HG02763 (cell line): ENCODE data around the gene ADGRB3.

ENCODE experiments used
- ATAC-seq: cut with Tn5 transposase; IDR thresholded peaks from one replicate; pipeline ENCODE4 v1.9.1; 2021; ENCODE audit warnings: mild to moderate bottlenecking, moderate library complexity; ENCODE audit not compliant: unreplicated experiment

The ADGRB3 gene

DNA sequence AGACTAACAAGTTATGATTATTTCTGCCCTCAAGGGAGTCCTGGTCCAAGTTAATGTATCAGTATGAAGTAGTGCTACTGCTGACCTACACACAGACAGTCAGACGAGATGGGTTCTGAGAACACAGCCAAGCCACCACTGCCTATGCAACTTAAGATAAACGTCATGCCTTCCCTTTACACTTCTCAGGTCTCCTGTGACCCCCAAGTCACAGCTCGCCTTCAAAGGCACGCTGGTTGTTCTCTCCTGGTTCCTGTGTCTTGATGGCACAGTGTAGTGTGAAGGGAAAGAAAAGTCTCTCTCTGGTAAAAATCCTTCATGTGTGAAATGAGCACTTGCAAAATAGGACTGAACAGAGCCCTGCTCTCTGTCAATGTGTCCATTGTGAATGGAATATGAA, 377.8 kb downstream of the ADGRB3 start:
- ATAC-seq, result no peak

DNA sequence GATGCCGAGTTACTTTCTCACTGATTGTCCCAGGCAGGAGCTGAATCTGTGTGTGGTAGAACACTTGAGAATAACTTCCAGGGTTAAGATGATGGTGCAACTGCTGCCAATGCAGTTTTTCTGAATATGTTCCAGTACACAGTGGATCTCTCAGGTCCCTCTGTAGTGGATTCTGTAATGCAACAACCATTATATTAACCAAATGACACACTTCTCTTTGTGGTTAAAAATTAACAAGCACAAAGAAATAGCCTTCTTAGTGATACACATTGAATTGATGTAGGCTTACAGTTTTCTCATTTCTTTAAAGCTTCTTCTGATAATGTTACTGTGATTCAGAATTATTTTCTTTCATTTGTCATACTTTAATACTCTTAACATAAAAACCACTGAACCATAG, 383.8 kb downstream of the ADGRB3 start:
- ATAC-seq, result no peak

DNA sequence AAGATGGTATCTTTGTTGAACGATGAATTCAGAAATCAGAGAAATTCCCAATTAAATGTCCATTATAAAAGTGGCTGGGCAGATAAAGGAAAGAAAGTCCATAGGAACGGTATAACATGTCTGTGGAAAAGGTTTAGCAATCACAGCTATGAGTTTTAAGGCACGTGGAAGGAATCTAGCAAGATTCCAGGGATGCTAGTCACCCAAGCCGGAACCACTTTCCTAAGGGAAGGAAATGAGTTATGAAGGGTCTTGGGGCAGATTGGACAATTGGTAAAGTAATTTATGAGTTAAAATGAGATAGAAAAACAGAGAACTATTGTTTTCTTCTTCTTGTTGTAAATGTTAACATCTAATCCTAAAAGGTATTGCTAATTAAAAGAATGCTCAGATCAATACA, 384.8 kb downstream of the ADGRB3 start:
- no peak for ATAC-seq

DNA sequence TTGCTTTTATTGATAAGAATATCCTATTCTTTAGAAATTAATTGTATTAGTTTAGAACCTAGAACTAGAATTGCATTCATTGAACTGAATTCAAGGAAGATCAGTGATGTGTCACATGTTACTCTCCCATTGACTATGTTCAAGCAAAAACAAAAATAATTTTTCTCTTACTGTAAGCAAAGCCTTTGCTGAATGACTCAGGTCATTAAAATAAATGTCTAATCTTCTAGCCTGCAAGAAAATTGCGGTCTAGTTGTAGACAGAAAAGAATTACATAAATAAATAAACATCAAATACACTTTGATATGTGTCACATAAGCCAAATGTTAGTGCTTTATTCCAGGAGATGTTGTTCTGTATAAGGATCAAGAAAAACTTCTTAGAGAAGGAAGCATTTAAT, 387.9 kb downstream of the ADGRB3 start:
- ATAC-seq, result no peak

DNA sequence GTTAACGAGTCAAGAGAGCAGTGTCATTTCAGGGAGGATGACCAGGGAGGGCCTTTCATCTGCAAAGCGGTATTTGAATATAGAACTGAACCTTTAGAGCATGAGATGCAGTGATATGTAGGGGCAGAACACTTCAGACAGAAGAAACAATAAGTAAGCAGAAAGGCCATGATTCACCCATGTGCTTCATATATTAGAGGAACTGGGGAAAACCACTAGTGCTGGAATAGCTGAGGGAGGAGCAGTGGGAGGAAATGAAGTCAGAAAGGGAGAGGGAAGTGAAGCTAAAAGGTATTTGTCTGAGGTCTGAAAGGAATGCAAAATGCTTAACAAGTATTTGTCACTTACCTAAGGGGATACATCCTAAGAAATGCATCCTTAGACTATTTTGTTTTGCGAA, 391.2 kb downstream of the ADGRB3 start:
- no peak for ATAC-seq

- ATAC-seq, result no peak
These were observed 391.6 kb downstream of the ADGRB3 start for GRCh38 chr6:69026715-69027114.

DNA sequence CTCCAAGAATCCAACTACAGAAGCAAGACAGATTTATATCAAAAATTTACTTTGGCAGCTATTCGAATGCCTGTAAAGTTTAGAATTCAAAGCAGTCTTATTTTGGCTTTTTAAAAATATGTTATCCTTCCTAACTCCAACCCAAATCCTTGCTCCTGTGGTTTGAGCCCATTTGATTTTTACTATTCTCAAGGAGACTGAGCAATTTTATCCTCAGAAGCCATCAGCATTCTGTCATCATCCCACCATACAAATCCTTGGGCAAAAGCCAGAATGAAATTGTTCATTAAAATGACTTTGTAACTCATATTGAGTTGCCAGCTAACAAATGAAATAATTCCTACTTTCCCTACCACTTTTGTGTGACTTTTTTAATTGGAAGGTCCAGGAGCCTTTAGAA, 392.8 kb downstream of the ADGRB3 start:
- ATAC-seq, result no peak

GRCh38 chr6:69038841-69039240, 403.8 kb downstream of the ADGRB3 start:
- ATAC-seq, result no peak

DNA sequence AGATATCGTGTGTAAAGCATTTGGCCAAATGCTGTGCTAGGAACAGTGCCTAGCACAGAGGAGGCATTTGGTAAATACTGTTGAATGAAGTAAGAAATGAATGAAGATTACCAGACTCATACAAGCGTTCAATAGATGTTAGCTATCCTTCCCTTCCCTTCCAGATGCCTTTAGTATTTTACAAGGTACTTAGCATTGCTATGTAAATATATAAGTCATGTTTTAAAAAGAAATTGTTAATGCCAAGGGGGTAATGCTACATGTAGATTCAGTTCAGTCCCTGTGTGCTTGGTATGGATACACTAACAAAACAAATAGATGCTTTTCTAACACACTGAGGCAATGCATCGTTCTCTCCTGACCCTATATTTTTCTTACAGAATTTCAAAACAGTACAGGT, 407.2 kb downstream of the ADGRB3 start:
- ATAC-seq, result no peak

DNA sequence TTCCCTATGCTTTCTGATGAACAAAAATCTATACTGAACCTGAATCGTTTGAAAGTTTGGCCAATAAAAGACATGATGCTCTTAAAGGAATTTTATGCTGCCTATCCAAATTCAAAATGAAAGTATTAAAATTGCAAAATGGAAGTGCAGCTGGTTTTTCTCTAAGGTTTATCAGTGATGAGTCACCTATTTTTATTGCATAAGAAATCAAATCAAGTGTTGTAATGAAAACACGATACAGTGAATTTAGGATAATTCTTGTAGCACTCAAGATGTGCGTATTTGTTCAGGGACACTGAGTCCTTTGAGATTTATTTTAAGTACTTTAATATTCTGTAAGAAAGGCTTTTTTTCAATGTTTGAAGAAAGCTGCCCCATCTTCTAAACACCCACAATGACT, 409.5 kb downstream of the ADGRB3 start:
- no peak for ATAC-seq

DNA sequence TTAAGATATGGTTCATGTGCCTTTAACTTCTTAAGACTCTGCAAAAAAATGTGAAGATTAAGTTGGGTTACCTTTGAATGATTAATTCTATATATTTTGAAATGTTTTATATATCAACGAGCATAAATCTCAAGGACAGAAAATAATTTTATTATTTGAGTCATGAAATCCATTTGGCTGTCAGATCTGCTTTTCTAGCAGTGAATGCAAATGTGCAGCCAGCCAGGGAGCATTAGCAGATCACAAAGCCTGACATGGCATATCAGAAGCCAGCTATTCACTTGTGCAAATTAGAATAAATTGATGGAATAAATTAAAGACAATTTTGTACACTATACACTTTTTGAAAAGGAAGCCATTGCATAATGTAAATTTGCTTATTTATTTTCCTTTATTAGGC, 424.3 kb downstream of the ADGRB3 start:
- no peak for ATAC-seq

GRCh38 chr6:69061066-69061465, 426.0 kb downstream of the ADGRB3 start:
- no peak for ATAC-seq

- no peak for ATAC-seq
These were observed 428.3 kb downstream of the ADGRB3 start for GRCh38 chr6:69063401-69063800.

DNA sequence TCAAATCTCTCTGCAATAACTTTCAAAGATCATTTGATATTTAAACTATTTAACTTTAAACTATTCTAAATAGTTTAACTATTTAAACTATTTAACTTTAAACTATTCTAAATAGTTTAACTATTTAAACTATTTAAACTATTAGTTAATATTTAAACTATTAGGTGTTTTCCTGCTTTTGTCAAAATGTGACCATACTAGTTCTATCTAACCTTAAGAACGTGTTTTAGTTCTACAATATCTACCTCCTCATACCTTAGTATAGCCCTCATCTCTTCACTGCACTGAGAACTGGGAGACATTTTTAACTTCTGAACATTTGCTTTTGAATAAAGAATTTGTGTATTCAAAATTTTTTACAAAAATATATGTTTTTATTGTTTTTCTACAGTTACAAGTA, 429.1 kb downstream of the ADGRB3 start:
- no peak for ATAC-seq

DNA sequence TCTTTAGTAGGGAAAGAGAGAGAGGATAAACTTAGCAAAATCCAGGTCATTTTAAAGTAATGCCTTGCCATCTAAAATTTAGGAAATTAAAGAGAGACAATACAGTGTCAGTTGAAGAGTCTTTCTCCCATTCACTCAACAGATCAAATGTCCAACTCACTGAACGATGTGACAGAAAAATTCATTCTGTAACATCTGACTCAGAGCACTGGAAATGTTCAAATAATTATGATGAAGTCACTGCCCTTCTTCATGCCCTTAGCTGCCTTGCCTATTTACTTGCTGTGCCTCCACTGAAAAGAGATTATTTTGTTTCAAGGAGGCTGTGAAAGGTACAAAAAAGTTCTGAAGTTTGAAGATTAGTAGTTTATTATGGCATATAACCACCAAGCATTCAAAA, 434.8 kb downstream of the ADGRB3 start:
- no peak for ATAC-seq

DNA sequence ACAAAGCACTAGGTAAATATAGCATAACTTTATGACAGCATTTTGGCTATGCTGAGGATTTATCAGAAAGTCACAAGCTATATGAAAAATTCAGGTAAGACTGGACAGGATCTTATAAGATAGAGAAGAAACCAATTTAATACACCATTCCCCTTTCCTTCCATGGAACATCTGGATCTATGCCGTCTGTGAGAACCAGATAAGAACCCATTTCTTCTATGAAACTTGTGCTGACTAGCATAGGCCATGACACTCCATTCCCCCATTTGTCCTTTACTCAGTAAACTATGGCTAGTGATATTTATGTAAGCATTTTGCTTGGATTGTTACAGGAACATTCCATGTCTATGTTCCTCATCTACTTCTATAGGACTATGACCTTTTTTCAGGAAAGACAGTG, 437.7 kb downstream of the ADGRB3 start:
- no peak for ATAC-seq

GRCh38 chr6:69084746-69085335, 449.8 kb downstream of the ADGRB3 start:
- no peak for ATAC-seq

GRCh38 chr6:69086689-69087088, 451.6 kb downstream of the ADGRB3 start:
- ATAC-seq, result no peak

DNA sequence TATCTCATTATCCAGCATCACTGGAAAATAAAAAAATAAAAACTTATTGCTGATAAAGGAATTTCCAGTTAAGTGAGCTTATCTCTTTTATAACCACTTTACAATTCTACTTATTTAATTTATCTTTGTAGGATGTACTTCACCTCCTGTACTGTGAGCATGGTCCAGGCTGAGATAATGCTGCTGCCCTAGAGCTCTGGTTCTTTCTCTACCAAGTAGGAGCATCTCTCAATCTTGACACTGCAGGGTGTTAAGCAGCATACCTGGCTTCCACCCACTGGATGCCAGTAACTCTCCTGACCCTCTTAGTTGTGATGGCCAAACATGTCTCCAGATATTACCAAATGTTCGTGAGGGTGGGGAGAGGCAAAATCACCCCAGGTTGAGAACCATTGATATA, 454.5 kb downstream of the ADGRB3 start:
- no peak for ATAC-seq

DNA sequence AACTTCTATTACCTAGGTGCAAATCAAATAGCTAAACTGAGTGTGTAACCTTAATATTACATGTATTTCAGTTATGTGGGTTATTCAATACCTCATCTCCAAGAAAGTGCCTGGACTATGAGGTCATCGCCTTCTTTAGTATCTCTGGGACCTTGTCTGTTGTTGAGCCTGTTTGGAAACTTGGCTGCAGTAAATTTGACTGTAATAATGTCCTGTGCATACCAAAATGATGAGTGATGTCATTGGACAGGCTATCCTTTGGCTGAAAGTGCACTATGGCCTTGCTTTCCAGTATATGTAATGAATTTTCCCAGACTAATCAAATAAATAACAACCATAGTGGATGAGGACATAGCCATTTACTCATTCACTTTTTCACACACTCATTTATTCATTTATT, 455.1 kb downstream of the ADGRB3 start:
- no peak for ATAC-seq

DNA sequence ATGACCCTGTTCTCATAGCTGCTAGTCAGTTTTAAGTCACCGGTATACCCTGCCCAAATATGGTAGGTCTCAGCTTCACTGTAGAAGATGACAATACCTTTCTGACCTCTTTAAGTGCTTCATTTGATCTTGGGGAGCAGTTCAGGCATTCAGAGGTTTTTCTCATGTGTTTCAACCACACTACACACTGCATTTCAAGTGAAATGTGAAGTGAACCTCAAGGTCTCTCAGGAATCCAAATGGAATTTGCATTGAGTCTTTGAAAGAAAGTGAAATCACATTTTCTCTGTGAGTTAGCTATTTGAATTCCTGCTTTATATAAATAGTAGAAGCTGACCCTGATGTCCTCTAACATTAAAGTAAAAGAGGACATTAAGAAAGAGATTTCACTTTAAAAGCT, 461.6 kb downstream of the ADGRB3 start:
- no peak for ATAC-seq

DNA sequence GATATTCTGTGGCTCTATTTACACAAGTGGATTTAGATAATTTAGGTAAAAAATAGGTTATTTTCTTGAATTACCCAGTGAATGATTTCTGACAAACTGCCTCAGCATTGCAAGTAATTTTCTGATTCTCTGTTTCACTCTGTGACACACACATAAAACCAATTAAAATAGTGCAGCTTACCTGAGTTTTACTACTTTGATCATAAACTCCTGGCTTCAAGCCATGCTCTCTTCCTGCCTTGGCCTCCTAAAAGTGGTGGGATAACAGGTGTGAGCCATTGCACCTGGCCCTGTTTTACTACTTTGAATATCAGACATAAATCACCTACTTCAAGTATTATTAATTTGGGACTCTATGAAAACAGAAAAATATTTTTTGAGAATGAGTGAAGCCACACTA, 462.9 kb downstream of the ADGRB3 start:
- no peak for ATAC-seq

GRCh38 chr6:69098910-69099309, 463.8 kb downstream of the ADGRB3 start:
- ATAC-seq, result no peak

- no peak for ATAC-seq
These were observed 465.7 kb downstream of the ADGRB3 start for GRCh38 chr6:69100772-69101171.
